Stimulated activated CD4-positive, alpha-beta T cell treated with anti-CD3 and anti-CD28 coated beads, Interleukin-1b, Interleukin-23, amount 100 ng/mL, for 1 hour (primary cell): ENCODE results near the gene TUBAL3.

ENCODE experiments used
- DNase-seq, 2 donors: peaks; one replicate each; pipeline ENCODE4 v3.0.0-alpha.2; 2020; ENCODE audit warnings: low read depth in 2 of 2

The TUBAL3 gene

GRCh38 chr10:5404208-5405041 lies at the start of gene TUBAL3:
Gene TUBAL3, minus strand, starts transcription at chr10:5404828. Its CDS starts 36 bp downstream, at chr10:5404792.
- no peak for DNase-seq

DNA sequence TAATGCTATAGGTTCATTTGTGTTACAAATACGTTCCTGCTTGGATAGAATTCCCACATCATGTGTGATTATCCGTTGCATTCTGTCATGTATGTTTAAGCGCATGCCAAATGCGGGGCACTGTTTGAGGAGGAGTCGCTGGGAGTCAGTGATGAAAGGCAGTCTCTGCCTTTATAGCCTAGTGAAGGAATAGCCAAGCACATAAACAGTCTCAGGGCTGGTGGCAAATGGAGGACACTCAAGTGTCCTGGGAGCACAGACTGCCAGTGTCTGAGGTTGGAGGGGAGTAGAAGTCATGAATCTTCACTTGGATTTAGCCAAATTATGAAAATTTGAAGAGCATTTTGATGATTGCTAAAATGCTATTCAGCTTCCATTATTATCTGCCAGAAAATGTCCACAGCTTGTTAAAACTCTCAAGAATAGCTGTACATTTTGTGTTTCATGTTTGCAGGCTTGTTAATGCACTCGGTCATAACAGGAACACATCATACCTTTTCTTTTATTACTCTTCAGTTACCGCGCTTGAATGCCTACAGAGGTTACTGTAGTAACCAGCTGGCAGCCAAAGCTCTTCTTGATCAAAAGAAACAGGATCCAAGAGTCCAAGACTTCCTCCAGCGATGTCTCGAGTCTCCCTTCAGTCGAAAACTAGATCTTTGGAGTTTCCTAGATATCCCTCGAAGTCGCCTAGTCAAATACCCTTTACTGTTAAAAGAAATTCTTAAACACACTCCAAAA lies 49.3 kb upstream of the TUBAL3 start:
- no peak for DNase-seq

DNA sequence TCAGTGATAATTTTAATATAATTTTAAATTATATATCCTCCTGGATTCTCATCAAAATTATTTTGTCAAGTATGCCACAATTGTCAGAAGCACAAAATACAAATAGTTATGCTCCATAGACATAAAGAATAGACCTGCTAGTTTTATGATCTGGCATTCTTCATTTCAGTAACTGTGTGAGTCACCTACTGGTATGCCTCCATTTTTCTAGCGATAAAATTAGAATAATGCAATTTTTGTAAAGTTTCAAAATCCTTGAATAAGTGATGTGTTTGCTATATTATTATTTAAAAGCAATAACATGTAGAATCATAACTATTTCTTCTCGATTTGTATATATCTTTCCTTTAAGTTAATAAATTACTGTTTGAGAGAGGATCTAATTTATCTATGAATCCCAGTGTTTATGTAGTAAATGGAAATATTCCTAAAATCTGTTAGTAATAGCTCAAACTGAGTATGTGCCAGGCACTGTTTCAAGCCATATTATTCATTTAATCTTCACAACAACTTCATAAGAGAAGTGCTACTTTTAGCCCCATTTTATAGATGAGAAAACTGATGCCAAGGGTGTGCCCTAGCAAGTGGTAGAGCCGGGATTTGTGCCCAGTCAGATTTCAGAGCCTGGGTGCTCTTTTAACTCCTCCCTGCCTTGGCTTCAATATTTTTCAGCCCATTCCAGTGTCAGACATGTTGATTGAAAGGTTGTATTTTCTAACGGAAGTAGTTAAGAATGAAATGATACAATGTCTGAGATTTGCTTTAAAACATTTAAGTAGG lies 46.2 kb upstream of the TUBAL3 start:
- no peak for DNase-seq

- no peak for DNase-seq
These were observed 45.2 kb upstream of the TUBAL3 start for GRCh38 chr10:5449823-5450222.

DNA sequence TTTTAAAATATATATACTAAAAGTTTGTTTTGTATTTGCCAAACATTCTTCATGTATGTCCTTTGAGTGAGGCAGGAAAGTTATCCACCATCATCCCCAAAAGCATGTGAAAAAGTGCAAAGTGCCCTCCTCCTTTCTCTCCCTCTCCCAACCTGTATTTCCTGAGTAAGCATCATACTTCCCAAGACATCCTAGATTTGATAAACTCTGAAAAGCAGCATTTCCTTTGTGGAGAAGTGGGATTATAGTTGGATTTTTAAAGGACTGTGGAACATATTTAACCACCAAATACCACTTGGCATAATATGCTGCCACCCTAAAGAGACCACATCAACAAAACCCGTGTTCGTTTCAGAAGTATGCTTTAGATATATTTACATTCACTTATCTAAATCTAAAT lies 44.6 kb upstream of the TUBAL3 start:
- DNase-seq, result no peak

DNA sequence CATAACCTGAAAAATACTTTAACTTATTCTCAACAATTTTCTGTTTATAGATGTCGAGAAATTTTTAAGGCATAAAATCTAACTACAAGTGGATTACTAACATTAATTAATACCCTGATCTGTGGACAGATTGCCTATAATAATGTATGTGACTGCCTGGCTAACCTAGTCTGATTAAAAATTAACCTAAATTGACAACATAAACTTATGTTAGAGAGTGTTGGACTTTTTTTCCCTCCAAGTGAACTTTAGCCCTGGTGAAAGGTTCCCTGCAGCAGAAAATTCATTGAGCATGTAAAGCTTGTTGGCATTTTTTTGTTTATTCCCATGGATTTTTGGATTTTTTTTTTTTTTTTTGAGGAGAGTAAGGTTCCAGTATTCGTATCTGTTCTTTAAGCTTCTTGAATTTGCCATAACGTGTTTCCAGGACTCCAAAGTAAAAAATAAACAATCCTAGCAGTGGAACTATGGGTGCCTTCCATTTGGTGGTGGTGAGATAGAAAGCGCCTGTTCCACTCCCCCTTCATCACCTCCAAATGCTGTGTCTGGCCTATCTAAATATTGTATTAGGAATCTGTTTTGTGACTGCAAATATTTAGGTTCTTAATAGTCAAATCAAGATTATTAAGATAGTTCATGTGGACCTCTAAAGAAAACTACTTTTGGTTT lies 43.8 kb upstream of the TUBAL3 start:
- DNase-seq, result no peak

DNA sequence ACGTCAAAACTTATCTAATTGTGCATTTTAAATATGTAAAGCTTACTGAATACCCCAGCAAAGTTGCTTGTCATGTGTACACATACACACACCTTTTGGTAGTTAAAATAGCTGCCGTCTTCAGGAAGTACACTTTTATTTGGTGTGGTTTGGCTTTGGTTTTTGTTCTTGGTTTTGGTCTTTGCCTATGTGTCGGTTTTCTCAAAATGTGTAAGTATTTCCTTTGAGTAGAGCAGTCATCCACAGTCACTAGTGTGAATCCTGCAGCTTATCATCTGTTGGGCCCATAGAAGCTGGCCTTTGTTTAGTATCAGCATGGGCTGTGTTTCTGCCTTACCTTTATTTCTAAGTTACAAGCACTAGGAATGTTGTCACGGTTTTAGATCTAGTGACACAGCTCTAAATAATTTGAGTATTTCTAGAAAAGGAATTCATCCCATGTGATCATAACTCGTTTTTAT lies 43.0 kb upstream of the TUBAL3 start:
- no peak for DNase-seq

GRCh38 chr10:5447056-5447455 lies 42.4 kb upstream of the TUBAL3 start:
- no peak for DNase-seq

DNA sequence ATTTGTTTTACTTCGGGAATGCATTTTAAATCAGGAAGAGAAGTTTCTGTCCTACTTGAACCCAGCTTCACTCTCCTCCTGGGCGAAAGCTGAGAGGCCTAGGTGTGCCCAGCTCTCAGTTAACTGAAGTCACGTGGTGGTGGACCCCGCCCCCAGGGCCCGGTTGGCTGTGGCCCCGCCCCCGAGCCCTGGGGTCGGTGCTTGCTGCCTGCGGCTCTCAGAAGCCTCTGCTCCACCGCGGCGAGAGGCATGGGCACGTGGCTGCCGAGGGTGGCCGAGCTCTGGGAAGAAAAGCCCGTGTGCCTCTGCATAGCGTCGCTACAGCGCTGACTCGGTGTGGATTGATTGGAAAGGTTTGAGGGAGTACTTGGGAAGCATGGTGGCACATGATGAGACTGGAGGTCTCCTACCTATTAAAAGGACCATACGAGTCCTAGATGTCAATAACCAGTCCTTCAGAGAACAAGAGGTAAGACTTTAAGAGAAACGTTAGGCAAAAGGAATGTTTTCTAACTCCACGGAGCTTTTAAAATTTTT lies 41.8 kb upstream of the TUBAL3 start:
- peak; percentile 32 to 69 for DNase-seq

DNA sequence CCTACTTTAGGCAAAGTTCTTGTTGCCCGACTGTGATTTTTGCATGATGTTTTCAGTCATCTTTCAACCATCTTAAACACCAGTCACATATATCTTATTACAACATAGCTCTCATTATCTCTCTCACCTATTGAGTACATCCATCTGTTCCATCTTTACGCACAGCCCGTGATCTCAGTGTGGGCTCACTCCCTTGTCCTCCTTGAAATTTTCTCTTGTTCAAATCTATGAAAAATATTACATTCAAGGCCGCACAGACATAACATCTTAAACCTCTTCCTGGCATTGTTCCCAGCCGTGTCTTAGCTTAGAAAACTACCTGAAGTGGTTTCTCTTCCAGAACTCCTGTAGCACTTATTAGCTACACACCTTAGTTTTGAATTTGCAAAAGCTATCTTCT lies 40.4 kb upstream of the TUBAL3 start:
- DNase-seq, result no peak

GRCh38 chr10:5443429-5443828 lies 38.8 kb upstream of the TUBAL3 start:
- DNase-seq, result no peak

DNA sequence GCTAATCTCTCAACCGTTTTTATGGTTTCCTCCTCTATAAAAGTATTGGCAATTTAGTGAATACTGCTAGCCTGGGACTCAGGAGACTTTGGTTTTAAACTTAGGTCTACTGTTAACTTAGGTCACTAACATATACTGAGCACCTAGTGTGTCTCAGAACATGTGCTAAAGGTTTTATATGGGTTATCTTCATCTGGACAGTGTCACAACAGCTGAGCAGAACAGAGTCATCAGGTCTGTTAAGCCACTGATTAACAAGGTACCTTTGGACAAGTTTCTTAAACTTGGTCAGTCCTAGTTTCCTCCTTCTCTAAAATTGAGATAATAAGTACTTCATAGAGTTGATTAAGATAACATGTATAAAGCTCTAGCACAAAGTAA lies 38.4 kb upstream of the TUBAL3 start:
- DNase-seq, result no peak

DNA sequence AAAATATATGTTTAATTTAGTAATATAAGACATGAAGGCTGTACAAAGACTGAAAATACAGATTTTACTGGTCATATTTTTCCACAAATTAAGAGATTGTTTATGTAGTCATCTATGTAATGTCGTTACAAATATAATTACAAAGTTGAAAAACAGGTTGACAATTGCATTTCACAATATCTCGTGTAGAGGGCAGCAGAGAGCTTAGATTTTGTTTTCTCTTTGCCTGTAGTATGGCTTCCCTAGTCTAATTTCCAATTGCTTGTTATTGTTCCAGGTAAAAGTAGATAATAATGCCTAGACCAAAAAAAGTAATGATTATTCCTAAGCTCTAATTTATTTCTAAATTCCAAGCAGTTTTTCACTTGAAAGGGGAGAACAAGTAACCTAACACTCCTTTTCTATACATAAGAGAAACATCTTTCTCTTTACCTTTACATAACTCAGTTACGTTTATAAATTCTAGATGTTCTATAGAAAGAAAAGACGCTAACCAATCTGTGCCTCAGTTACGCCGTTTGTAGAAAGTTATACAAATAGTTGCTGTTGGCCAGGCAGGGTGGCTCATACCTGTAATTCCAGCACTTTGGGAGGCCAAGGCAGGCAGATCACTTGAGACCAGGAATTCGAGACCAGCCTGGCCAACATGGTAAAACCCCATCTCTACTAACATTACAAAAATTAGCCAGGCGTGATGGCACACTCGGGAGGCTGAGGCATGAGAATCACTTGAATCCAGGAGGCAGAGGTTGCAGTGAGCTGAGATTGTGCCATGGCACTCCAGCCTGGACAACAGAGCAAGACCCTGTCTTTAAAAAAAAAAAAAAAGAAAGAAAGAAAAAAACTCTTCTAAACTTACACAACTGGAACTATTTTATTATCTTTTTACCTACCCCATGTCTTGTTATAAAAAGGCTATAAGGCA lies 37.7 kb upstream of the TUBAL3 start:
- no peak for DNase-seq

DNA sequence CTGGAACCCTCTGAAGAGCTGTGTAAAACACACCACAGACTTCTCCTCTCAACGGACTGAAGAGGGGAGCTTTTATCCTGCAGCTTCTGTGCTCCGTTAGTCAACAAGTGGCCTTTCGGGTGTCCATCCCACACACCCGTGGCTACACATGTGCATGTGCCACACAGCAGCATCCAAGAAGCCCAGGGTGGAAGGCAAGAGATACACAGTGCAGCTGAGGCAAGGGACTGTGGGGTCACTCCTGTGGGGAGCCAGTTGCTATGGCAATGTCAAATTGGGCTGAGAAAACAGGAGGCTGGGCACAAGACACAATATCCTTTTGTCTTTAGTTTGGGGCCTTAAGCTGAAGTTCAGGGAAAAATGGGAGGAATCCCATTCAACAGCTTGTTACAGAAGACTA lies 36.5 kb upstream of the TUBAL3 start:
- DNase-seq, result no peak

GRCh38 chr10:5440206-5440605 lies 35.6 kb upstream of the TUBAL3 start:
- DNase-seq, result no peak

GRCh38 chr10:5435328-5435727 lies 30.7 kb upstream of the TUBAL3 start:
- DNase-seq, result no peak

GRCh38 chr10:5434017-5434753 lies 29.6 kb upstream of the TUBAL3 start:
- DNase-seq, result no peak

- no peak for DNase-seq
These were observed 28.6 kb upstream of the TUBAL3 start for GRCh38 chr10:5433182-5433581.

DNA sequence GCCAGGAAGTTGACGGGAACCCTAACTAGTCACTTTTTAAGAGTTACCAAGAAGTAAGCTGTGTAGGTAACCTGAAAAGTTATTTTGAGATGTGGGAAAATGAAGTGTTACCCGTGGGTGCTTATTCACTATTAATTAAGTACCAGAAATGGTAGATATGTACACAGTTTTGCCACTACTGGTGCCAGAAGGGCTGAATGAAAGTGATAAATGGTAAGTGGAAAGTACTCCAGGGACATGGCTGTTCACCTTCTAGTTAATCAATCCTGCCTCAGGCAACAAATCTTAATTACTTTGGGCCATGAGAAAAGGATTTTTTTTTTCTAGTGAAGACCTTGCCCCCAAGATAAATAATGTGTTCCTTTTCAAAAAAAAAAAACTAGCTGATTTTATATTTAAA lies 23.5 kb upstream of the TUBAL3 start:
- DNase-seq, result no peak

GRCh38 chr10:5424751-5425150 lies 20.1 kb upstream of the TUBAL3 start:
- no peak for DNase-seq
